OCI-LY3 (cell line): ENCODE results near the gene FLACC1.

ENCODE experiments used
- H2AFZ ChIP-seq: fragments of 200-600, 300-600 bp; shearing (Covaris generic); 2 replicates; pipeline ENCODE4 v1.6.0; 2014; ENCODE audit warnings: antibody characterized with exemption, low read depth, low read length
- H3K27ac ChIP-seq: fragments of 200-600, 300-600 bp; sonication (generic); 2 replicates; pipeline ENCODE4 v1.5.1; 2014; ENCODE audit warnings: mild to moderate bottlenecking, low read length, moderate library complexity, mixed read lengths
- H3K27me3 ChIP-seq: fragments of 200-600, 300-600 bp; sonication (generic); 2 replicates; pipeline ENCODE4 v1.6.1; 2014; ENCODE audit warnings: low read depth, low read length, mixed read lengths
- H3K36me3 ChIP-seq: fragments of 200-600, 300-600 bp; sonication (generic); replicated peaks from 2 replicates; pipeline ENCODE3; 2014; ENCODE audit warnings: low read depth, low read length, mixed read lengths
- H3K4me1 ChIP-seq: fragments of 300-600, 200-600 bp; sonication (generic); 2 replicates; pipeline ENCODE4 v1.6.1; 2014; ENCODE audit warnings: low read length, mixed read lengths
- H3K4me2 ChIP-seq: fragments of 200-600, 300-600 bp; sonication (generic); 2 replicates; pipeline ENCODE4 v1.6.1; 2014; ENCODE audit warnings: low read length, mixed read lengths
- H3K4me3 ChIP-seq: fragments of 300-600, 200-600 bp; sonication (generic); 2 replicates; pipeline ENCODE4 v1.5.1; 2014; ENCODE audit warnings: antibody characterized with exemption, mild to moderate bottlenecking, low read length, moderate library complexity
- H3K79me2 ChIP-seq: fragments of 300-600, 200-600 bp; shearing (Covaris generic); 2 replicates; pipeline ENCODE4 v1.6.1; 2014; ENCODE audit warnings: mild to moderate bottlenecking, low read length, mixed read lengths
- H3K9ac ChIP-seq: fragments of 300-600, 200-600 bp; shearing (Covaris generic); 2 replicates; pipeline ENCODE4 v1.6.0; 2014; ENCODE audit warnings: mild to moderate bottlenecking, low read length, moderate library complexity
- H3K9me3 ChIP-seq: fragments of 200-600, 300-600 bp; shearing (Covaris generic); 2 replicates; pipeline ENCODE4 v1.6.1; 2014; ENCODE audit warnings: low read length, mixed read lengths; ENCODE audit not compliant: insufficient read depth
- H4K20me1 ChIP-seq: fragments of 200-600, 300-600 bp; sonication (generic); 2 replicates; pipeline ENCODE4 v1.6.1; 2016; ENCODE audit warnings: low read length, mixed read lengths; ENCODE audit not compliant: insufficient read depth
- CTCF ChIP-seq: fragments of 200-600, 300-600 bp; sonication (generic); IDR thresholded peaks from 2 replicates; pipeline ENCODE4 v1.5.1; 2014; ENCODE audit warnings: antibody characterized with exemption, low read length, low read depth
- EZH2phosphoT487 ChIP-seq: fragments of 200-600 bp; shearing (Covaris generic); IDR thresholded peaks from 2 replicates; pipeline ENCODE4 v1.6.1; 2018; ENCODE audit warnings: antibody characterized with exemption, mixed run types, low read depth

FLACC1 gene

GRCh38 chr2:201279079-201279478 is 78.1 kb downstream of the FLACC1 start:
- Histone ChIP-seq H4K20me1 (no peaks in the 10 kb centered on the region), H3K9me3 (no peaks in the 10 kb centered on the region), H2AFZ (no peak overlapping the region), H3K9ac (no peak overlapping the region), H3K36me3 (peaks cover 52% of the 10 kb centered on the region), H3K79me2 (no peaks in the 10 kb centered on the region), H3K4me3 (no peak overlapping the region), H3K27ac (peak overlapping the region; percentile 26; the same call in 1 of the 2 replicates), H3K27me3 (no peaks in the 10 kb centered on the region), H3K4me1 (peaks cover 16% of the 10 kb centered on the region), H3K4me2 (peak overlapping the region; percentile 24; the same call in 1 of the 2 replicates)
- TF ChIP-seq CTCF (no peak), EZH2phosphoT487 (no peak)

GRCh38 chr2:201276511-201276910 is 80.6 kb downstream of the FLACC1 start:
- TF ChIP-seq CTCF (no peak), EZH2phosphoT487 (no peak)
- Histone ChIP-seq H2AFZ (no peak overlapping the region), H3K36me3 (peaks cover 70% of the 10 kb centered on the region), H3K27me3 (no peaks in the 10 kb centered on the region), H3K27ac (no peak overlapping the region), H3K4me3 (no peak overlapping the region), H3K9ac (no peak overlapping the region), H3K79me2 (peaks cover 3% of the 10 kb centered on the region; the same call in 1 of the 2 replicates), H4K20me1 (peaks cover 9% of the 10 kb centered on the region; the same call in 1 of the 2 replicates), H3K4me1 (peaks cover 16% of the 10 kb centered on the region), H3K9me3 (no peaks in the 10 kb centered on the region), H3K4me2 (no peak overlapping the region)

- no peak overlapping the region for H3K4me2 ChIP-seq
- peaks cover 3% of the 10 kb centered on the region; the same call in 1 of the 2 replicates for H3K79me2 ChIP-seq
- no peak overlapping the region for H3K27ac ChIP-seq
- H3K9me3 ChIP-seq = no peaks in the 10 kb centered on the region
- peaks cover 71% of the 10 kb centered on the region for H3K36me3 ChIP-seq
- TF ChIP-seq CTCF (peak; percentile 11; the same call in 1 of the 2 replicates), EZH2phosphoT487 (no peak)
- H4K20me1 ChIP-seq = peaks cover 11% of the 10 kb centered on the region; the same call in 1 of the 2 replicates
- H3K4me1 ChIP-seq = peaks cover 16% of the 10 kb centered on the region
- H3K4me3 ChIP-seq = no peak overlapping the region
- H3K9ac ChIP-seq = no peak overlapping the region
- H2AFZ ChIP-seq = no peak overlapping the region
- no peaks in the 10 kb centered on the region for H3K27me3 ChIP-seq
These were observed 81.2 kb downstream of the FLACC1 start for GRCh38 chr2:201275990-201276389.

- Histone ChIP-seq H3K4me2 (no peak overlapping the region), H2AFZ (no peak overlapping the region), H3K27me3 (no peaks in the 10 kb centered on the region), H3K36me3 (peaks cover 70% of the 10 kb centered on the region), H3K4me1 (peaks cover 16% of the 10 kb centered on the region), H3K27ac (no peak overlapping the region), H3K9ac (no peak overlapping the region), H3K9me3 (no peaks in the 10 kb centered on the region), H4K20me1 (peaks cover 19% of the 10 kb centered on the region), H3K79me2 (peaks cover 8% of the 10 kb centered on the region; the same call in 1 of the 2 replicates), H3K4me3 (no peak overlapping the region)
- TF ChIP-seq CTCF = no peak
These were observed 82.1 kb downstream of the FLACC1 start for GRCh38 chr2:201275069-201275468.
